Panc1 (cell line): ENCODE data around the gene TRPC5OS. TPM values are rescaled to one million over a fixed set of nuclear protein-coding genes. Genes with fewer than 3 reads are reported as not detected.

Experiments
- ATAC-seq: fragments of 200-7000 bp; cut with Tn5 transposase; 2 replicates; pipeline ENCODE4 v1.9.1; 2020; ENCODE audit warnings: mild to moderate bottlenecking, moderate library complexity
- BruUV-seq: library from RNA; stranded (reverse); fragments of 400-500 nt; replicated peaks from 2 replicates; lab custom pipeline; 2021; lab: Mats Ljungman, UMichigan
- CTCF ChIA-PET: fragments of 300-600 bp; sonication (Branson Sonifier 250); formaldehyde crosslinking; loops from one replicate; lab custom pipeline; 2022; ENCODE audit warnings: antibody characterized with exemption; lab: Charles Lee
- POLR2A ChIA-PET: fragments of 300-600 bp; sonication (Branson Sonifier 250); formaldehyde crosslinking; loops from one replicate; lab custom pipeline; 2022; ENCODE audit warnings: antibody characterized with exemption; lab: Charles Lee
- DNase-seq: peaks from one replicate; pipeline ENCODE4 v3.0.0-alpha.2; 2010; ENCODE audit warnings: low read depth, low spot score
- H3K27ac ChIP-seq: 2 replicates; pipeline ENCODE4 v1.5.1; 2011; ENCODE audit warnings: mild to moderate bottlenecking, low read length, inconsistent platforms
- H3K27me3 ChIP-seq: fragments of 200-500 bp; sonication (Bioruptor generic); 2 replicates; pipeline ENCODE4 v1.6.0; 2014; ENCODE audit warnings: low read length, inconsistent platforms; ENCODE audit not compliant: control insufficient read depth, insufficient read depth
- H3K36me3 ChIP-seq: fragments of 200-500 bp; sonication (Bioruptor generic); 2 replicates; pipeline ENCODE4 v1.5.1; 2014; ENCODE audit warnings: inconsistent platforms, mild to moderate bottlenecking, low read length, moderate library complexity; ENCODE audit not compliant: control insufficient read depth, insufficient read depth
- H3K4me1 ChIP-seq: 2 replicates; pipeline ENCODE4 v1.5.1; 2011; ENCODE audit warnings: inconsistent platforms, mild to moderate bottlenecking, low read length, moderate library complexity; ENCODE audit not compliant: control insufficient read depth, insufficient read depth
- H3K4me3 ChIP-seq, 2 experiments: 2 replicates each; pipeline ENCODE4 v1.5.1; 2011 to 2012; ENCODE audit warnings: low read depth in 2 of 2, low read length in 2 of 2, mild to moderate bottlenecking in 2 of 2, inconsistent platforms in 1 of 2, moderate library complexity in 1 of 2
- H3K9me3 ChIP-seq: fragments of 200-500 bp; sonication (Bioruptor generic); 2 replicates; pipeline ENCODE4 v1.5.1; 2014; ENCODE audit warnings: low read depth, mild to moderate bottlenecking, inconsistent platforms, low read length, moderate library complexity; ENCODE audit not compliant: control insufficient read depth, insufficient read depth
- CTCF ChIP-seq: fragments of 450-650 bp; IDR thresholded peaks from 2 replicates; pipeline ENCODE4 v1.5.1; 2017; ENCODE audit warnings: mild to moderate bottlenecking
- POLR2AphosphoS5 ChIP-seq: IDR thresholded peaks from 2 replicates; pipeline ENCODE4 v1.6.1; 2012; ENCODE audit warnings: mild to moderate bottlenecking, low read depth, low read length, moderate library complexity
- REST ChIP-seq, 2 experiments: IDR thresholded peaks; 2 replicates each; pipeline ENCODE4 v1.6.1; 2011 to 2012; ENCODE audit warnings: low read depth in 2 of 2, control low read depth in 1 of 2, low read length in 1 of 2, mild to moderate bottlenecking in 1 of 2, moderate library complexity in 1 of 2; ENCODE audit not compliant: insufficient read depth in 1 of 2
- SIN3A ChIP-seq: IDR thresholded peaks from 2 replicates; pipeline ENCODE4 v1.6.1; 2012; ENCODE audit warnings: low read depth, mild to moderate bottlenecking, low read length, moderate library complexity, borderline replicate concordance; ENCODE audit not compliant: insufficient read depth
- TCF7L2 ChIP-seq: IDR thresholded peaks from 2 replicates; pipeline ENCODE4 v1.6.1; 2011; ENCODE audit warnings: mild to moderate bottlenecking, low read depth, low read length, inconsistent platforms
- in situ Hi-C: cut with HindIII; loops from 2 replicates; pipeline ENCODE4 v1.10.0; 2016; ENCODE audit warnings: low sequenced_read_pairs, low pct_unique_long_range_greater_than_20kb
- intact Hi-C: fragments of 100-400 bp; cut with micrococcal nuclease; formaldehyde crosslinking; loops from one replicate; pipeline ENCODE4 v1.10.0; 2022; ENCODE audit not compliant: unreplicated experiment
- total RNA-seq: library from RNA; stranded (reverse); gene quantifications from one replicate; pipeline ENCODE4 v1.2.1, GENCODE V29; 2021; ENCODE audit not compliant: unreplicated experiment

TRPC5OS gene
- total RNA-seq, 1 experiment from 2014 or later, result not detected

GRCh38 chrX:111881715-111882114 is 5.7 kb downstream of the TRPC5OS start:
- intact Hi-C loops, result no loop called here
- ATAC-seq, result no peak
- Histone ChIP-seq H3K9me3 (no peaks in the 10 kb centered on the region), H3K4me1 (no peaks in the 10 kb centered on the region), H3K27me3 (no peaks in the 10 kb centered on the region), H3K4me3 (no peak overlapping the region), H3K27ac (no peak overlapping the region), H3K36me3 (no peaks in the 10 kb centered on the region)
- in situ Hi-C loops, result no loop called here
- BruUV-seq, result no TSS peak
- CTCF ChIA-PET, result no interaction called here
- no peak for TF ChIP-seq REST (IDR thresholded peaks at IDR 0.05; ENCODE audit: insufficient read depth in 1 of 2, low read depth in 2 of 2, low read length in 1 of 2)
- TF ChIP-seq TCF7L2, result no peak
- no peak for TF ChIP-seq SIN3A
- TF ChIP-seq POLR2AphosphoS5, result no peak
- TF ChIP-seq CTCF, result no peak
- POLR2A ChIA-PET, result no interaction called here
- no peak for DNase-seq

GRCh38 chrX:111886678-111887077 is 10.7 kb downstream of the TRPC5OS start:
- no peak overlapping the region for H3K4me3 ChIP-seq
- intact Hi-C loops, result no loop called here
- H3K9me3 ChIP-seq, result no peaks in the 10 kb centered on the region
- H3K27me3 ChIP-seq, result no peaks in the 10 kb centered on the region
- DNase-seq (no peak), ATAC-seq (no peak)
- ChIA-PET CTCF (no interaction called here), POLR2A (no interaction called here)
- in situ Hi-C loops, result no loop called here
- H3K36me3 ChIP-seq, result no peaks in the 10 kb centered on the region
- no peaks in the 10 kb centered on the region for H3K4me1 ChIP-seq
- no peak overlapping the region for H3K27ac ChIP-seq
- BruUV-seq, result no TSS peak
- TF ChIP-seq POLR2AphosphoS5 (no peak), REST (IDR thresholded peaks at IDR 0.05; ENCODE audit: insufficient read depth in 1 of 2, low read depth in 2 of 2, low read length in 1 of 2) (no peak), TCF7L2 (no peak), SIN3A (no peak), CTCF (no peak)
